Coronary artery (tissue), 2 donors: Measurements from ENCODE around the gene RHBDD3.
A peak's percentile ranks its signal among the peaks of the same experiment; 100 is the strongest.

Experiments used
- DNase-seq: peaks from one replicate; pipeline ENCODE4 v3.0.0-alpha.2; 2017; ENCODE audit warnings: low spot score
- H3K27ac ChIP-seq, 2 donors: fragments of 200-600 bp; sonication (generic); one replicate each; pipeline ENCODE4 v1.5.1; 2016 to 2019
- H3K4me3 ChIP-seq: fragments of 200-600 bp; sonication (generic); 2 replicates; pipeline ENCODE4 v1.5.1; 2016; ENCODE audit warnings: mild to moderate bottlenecking, moderate library complexity
- TF ChIP-seq, protein P1 (sequence below): fragments of 200-600 bp; sonication (generic); IDR thresholded peaks from one replicate; pipeline ENCODE4 v1.5.1; 2019; ENCODE audit warnings: antibody characterized with exemption

RHBDD3 gene

GRCh38 chr22:29218758-29219408 is 48.9 kb downstream of the RHBDD3 start:
- no peak overlapping the region for H3K4me3 ChIP-seq
- TF ChIP-seq, protein P1, sequence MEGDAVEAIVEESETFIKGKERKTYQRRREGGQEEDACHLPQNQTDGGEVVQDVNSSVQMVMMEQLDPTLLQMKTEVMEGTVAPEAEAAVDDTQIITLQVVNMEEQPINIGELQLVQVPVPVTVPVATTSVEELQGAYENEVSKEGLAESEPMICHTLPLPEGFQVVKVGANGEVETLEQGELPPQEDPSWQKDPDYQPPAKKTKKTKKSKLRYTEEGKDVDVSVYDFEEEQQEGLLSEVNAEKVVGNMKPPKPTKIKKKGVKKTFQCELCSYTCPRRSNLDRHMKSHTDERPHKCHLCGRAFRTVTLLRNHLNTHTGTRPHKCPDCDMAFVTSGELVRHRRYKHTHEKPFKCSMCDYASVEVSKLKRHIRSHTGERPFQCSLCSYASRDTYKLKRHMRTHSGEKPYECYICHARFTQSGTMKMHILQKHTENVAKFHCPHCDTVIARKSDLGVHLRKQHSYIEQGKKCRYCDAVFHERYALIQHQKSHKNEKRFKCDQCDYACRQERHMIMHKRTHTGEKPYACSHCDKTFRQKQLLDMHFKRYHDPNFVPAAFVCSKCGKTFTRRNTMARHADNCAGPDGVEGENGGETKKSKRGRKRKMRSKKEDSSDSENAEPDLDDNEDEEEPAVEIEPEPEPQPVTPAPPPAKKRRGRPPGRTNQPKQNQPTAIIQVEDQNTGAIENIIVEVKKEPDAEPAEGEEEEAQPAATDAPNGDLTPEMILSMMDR: no peak
- peak; percentile 56 for DNase-seq
- no peak overlapping the region for H3K27ac ChIP-seq

GRCh38 chr22:29217827-29218757 is 49.7 kb downstream of the RHBDD3 start:
- H3K27ac ChIP-seq: no peak overlapping the region
- TF ChIP-seq, protein P1: no peak
- peak; percentile 68 for DNase-seq
- no peak overlapping the region for H3K4me3 ChIP-seq

DNA sequence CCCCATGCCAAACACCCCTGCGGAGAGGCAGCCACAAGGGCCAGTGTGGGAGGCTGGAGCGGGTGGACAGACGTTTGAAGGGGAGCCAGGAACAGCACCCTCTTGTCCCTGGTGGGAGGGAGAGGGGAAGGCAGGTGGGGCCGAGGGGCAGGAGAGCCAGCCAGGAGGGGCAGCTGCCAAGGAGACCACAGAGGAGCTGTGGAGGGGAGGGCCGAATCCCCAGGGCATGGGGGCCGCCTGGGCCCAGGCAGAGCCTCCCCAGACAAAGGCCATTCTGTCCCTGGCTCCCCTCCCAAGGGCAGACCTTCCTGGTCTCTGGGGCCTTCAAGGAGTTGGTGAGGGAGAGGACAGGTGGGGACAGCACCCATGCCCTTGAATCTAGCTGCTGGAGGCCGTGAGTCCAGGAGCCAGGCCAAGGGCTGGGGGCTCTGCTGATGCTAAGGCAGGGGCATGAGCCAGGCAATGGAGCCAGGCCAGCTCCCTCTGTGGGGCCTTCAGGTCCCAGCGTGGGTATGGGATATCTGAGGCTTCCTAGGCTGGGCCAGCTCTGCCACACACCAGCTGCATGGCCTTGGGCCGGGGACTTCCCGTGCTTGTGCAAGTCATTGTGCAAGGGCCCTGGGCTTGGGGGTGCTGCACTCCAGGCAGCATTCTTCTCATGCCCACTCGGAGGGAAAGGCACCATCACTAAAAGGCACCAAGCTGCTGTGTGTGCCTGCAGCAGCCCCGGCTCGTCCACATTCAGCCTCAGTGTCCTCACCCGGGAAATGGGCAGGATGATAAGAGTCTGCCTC is 50.7 kb downstream of the RHBDD3 start:
- TF ChIP-seq, protein P1: no peak
- Histone ChIP-seq H3K4me3 (no peak overlapping the region), H3K27ac (no peak overlapping the region)
- DNase-seq: peak; percentile 71

DNA sequence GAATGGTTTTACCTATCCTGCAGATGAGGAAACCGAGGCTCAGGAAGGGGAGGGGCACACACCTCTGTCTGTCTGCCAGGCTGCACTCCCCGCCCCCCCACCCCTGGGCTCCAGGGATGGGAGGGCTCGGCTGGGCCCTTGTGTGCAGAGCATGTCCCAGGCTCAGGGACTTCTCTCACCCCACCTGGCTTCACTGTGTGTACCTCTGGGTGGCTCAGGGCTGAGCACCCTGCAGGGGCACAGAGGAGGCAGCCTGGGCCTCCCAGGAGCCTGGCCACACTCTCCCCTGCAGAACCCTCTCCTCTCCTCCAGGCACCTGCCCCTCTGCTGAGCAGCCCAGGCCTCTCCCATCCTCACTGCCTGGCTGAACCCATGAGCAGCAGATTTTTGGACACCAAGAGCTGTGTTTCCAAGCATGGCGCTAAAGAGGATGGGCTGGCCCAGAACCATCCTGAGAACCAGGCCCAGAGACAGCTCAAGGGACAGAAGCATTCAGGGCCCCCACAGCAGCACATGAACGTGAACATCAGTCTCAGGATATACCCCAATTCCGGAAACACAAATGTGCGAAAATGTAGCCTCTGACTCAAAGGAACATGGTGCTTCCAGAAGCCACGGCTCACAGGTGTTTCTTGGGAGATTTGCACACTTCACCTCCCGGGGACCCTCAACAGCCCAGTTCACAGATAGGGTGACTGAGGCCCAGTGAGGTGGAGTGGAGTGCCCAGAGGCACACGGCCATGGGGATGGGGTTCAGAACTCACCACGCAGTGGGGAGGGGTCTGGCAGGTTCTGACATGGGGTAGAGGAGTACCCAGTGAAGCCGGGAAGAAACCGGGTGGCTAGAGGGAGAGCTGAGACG is 51.5 kb downstream of the RHBDD3 start:
- no peak overlapping the region for H3K27ac ChIP-seq
- TF ChIP-seq, protein P1: no peak

DNA sequence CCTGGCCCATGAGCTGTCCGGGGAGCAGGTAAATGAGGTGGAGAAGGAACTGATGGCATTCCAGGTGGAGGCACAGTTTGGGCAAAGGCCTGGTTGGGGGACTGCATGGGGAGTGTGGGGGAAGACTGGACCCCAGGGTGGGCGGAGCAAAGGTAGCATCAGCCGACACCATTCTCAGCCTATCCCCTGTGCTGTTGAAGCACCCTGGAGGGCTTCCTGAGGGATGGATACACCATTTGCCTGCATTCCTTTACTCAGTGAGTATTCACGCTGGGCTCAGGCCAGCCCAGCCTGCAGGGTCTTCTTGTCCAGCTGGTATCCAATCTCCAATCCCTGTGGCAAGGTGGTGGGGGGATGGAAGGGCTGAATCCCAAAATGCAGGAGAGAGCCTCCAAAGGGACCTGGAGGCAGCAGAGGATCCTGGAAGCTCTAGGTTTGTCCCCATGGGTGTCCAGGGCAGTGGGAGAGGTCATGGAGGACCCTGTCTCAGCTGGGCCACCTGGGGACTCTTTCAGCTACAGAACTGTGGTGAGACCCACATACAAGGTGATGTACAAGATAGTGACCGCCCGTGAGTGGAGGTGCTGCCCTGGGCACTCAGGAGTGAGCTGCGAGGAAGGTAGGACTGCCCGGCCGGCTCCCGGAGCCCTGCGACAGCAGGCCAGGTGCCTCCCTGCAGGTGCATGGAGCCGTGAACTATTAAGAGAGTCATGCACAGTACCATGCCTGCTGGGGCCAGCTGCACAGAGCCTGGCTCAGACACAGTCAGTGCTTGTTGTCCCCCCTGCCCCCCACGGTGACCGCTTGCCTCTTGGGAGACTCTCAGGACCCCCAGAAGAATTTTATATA is 52.5 kb downstream of the RHBDD3 start:
- Histone ChIP-seq H3K4me3 (no peak overlapping the region), H3K27ac (no peak overlapping the region)
- peak; percentile 55 for DNase-seq
- TF ChIP-seq, protein P1: no peak

More for the DNA sequence above, 51.5 kb downstream of the RHBDD3 start:
- H3K4me3 ChIP-seq: no peak overlapping the region
- DNase-seq: peak; percentile 55
